GM21367 (cell line): ENCODE results near the gene PLLP.
A peak's percentile ranks its signal among the peaks of the same experiment; 100 is the strongest.
"Not testable (repeated sequence)": the region's sequence is repeated elsewhere in the genome, so short reads cannot be mapped to it uniquely, and the experiment has no call there.

ENCODE experiments used
- ATAC-seq: cut with Tn5 transposase; IDR thresholded peaks from one replicate; pipeline ENCODE4 v1.9.1; 2021; ENCODE audit not compliant: unreplicated experiment

PLLP gene

GRCh38 chr16:57303021-57303909 lies 18.8 kb upstream of the PLLP start:
- no peak for ATAC-seq

- no peak for ATAC-seq
Measured at GRCh38 chr16:57301126-57301817, 16.8 kb upstream of the PLLP start.

DNA sequence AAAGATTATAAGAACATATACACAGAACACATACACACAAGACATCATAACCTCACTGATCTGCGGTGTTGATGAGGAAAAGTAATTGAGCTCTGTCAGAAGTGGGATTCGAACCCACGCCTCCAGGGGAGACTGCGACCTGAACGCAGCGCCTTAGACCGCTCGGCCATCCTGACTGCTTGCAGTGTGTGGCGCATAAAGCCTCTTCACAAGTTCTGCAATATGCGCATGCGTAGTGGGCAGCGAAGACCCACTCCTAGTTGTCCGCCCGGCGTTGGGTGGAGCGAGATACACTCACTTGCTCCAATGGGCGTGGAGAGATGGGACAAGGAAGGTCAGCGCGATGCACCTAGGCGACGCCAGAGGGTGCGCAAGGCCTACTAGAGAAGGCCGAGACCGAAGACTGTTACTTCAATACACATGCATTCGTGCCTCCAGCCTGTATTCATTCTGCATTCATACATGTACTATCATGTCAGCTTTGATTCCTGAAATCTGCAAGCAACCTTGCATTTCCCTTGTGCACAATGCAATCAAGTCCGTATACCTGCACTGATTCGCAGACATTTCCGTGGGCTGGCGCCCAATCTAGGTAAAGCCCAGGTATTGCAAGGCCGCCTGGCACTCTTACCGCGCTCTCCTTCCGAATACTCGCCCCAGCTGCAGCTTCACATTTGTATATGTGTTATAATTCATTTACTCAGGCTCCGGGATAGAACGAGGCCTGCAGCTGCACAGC lies 16.1 kb upstream of the PLLP start:
- ATAC-seq: peak; percentile 82

GRCh38 chr16:57299719-57300386 lies 15.4 kb upstream of the PLLP start:
- peak; percentile 38 for ATAC-seq

DNA sequence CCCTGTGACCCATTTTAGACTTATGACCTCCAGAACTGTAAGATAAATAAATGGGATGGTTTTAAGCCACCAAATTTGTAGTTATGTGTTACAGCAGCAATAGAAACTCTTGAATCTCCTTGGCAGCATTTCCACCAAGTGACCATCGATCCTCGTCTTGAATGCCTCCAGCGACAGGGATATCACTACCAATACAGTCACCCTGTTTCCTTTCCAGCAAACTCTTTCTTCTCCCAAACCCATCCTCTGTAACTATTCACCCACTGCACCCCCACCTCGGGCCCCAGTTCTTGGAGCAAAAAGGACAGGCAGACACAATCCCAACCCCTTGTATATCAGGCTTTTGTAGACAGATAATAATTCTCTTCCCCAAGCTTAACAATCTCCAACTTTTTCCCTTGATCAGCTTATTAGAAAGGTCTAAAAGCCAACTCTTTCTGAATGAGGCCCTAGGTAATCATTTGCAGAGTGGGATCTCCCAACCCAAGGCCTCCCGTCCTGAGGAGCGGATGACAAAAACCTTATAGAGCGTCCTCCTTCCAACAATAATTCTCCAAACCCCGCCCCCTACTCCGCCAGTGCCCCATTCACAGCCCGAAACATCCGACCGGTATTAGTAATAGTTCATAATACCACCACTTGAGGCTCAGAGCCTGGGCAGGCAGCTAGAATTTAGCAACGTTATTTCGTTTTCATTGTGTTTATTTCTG lies 14.7 kb upstream of the PLLP start:
- ATAC-seq: peak; percentile 18

DNA sequence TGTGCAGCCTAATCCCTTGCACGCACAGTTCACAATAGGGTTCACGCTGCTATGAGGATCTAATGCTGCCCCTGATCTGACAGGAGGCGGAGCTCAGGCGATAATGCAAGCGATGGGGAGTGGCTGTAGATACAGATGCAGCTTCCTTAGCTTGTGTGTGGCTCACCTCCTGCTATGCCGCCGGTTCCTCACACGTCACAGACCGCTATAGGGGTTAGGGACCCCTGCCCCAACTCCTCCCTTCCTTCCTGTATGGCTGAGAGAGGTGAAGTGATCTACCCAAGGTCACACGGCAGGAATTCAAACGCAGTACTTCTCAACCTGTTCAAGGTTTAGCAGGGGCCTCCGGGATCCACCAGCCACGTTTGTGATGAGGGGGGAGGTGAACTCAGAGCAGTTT lies 13.4 kb upstream of the PLLP start:
- no peak for ATAC-seq

GRCh38 chr16:57289391-57290257 lies 5.2 kb upstream of the PLLP start:
- no peak for ATAC-seq

DNA sequence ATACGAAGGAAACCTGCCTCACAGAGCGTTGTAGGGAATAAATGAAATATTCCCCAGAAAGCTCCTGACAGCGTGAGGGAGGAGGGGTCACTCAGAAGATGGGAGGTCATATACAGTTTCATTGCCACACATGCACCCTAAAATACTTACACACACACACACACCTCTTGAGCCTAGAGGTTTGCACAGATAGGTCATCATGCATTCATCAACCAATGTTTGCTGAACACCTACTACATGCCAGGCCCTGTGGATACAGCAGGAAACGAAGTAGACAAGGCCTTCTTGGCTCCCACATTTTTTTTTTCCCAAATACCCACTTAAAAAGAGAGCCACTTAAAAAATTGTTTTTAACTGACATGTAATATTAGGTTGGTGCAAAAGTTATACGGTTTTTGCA lies 907 bp upstream of the PLLP start:
- ATAC-seq: no peak

GRCh38 chr16:57284952-57285363 lies 486 bp upstream of the PLLP start:
- ATAC-seq: no peak

DNA sequence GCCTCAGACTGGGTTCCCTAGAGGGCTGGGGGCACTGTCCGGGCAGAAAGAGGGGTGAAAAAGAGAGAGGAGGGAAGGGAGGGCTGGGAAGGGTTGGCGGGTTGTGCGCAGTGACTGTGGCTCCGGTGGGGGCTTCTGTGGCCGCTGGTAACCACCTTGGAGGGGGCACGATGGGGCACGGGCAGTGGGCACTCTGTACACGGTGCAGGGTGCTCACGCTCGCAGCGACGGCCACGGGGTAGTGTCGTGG lies 588 bp downstream of the PLLP start:
- no peak for ATAC-seq

GRCh38 chr16:57283214-57283958 lies 1.1 kb downstream of the PLLP start:
- no peak for ATAC-seq

DNA sequence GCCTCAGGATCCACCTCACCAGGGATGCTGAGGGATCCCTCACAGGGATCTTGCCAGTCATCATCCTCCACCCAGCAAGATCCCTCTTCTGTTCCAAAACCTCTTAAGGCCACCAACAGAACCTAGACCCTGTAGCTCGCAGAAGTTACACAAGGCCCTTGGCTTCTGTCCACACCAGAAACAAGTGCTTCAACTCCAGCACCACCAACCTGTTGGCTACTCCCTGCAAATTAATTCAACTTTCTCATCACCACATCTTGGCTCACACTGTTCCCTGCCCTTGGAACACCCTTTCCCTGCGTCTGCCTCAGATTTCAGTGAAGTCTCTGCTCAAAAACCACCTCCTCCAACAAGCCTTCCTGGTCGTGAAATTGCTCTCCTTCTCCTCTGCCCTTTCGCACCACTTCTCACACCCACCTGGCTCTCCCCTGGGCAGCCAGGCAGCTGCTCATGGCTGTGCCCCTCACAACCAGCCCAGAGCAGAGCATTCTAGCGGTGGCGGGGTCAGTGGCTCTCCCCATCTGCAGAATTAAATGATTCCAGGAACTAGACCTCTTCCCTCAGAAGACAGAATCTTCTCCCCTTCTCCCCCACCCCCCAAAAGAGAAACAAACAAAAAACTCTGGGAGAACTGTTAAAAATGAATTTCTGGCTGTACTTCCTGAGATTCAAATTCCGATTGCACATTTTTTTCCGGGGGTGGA lies 1.8 kb downstream of the PLLP start:
- ATAC-seq: no peak

- ATAC-seq: no peak
Measured at GRCh38 chr16:57281791-57282190, 2.7 kb downstream of the PLLP start.

- ATAC-seq: no peak
Measured at GRCh38 chr16:57279780-57280638, 4.5 kb downstream of the PLLP start.

GRCh38 chr16:57278494-57278893 lies 6.0 kb downstream of the PLLP start:
- no peak for ATAC-seq

DNA sequence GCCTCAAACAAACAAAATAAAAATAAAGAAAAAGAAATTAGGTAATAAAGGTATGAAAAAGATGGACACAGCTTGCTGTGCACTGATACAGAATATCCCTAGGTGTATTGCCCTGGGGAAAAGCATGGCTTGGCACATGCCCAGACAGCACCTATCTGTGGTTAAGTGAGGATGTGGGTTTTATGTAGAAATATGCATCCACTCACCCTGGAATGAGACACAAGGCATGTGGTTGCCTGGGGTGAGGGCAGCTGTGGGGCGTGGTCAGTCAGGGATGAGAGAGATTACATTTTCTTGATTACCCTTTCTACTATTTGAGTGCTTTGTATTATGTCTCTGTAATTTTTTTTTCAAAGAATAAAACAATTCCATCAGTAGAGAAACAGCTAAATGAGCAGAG lies 6.9 kb downstream of the PLLP start:
- no peak for ATAC-seq

DNA sequence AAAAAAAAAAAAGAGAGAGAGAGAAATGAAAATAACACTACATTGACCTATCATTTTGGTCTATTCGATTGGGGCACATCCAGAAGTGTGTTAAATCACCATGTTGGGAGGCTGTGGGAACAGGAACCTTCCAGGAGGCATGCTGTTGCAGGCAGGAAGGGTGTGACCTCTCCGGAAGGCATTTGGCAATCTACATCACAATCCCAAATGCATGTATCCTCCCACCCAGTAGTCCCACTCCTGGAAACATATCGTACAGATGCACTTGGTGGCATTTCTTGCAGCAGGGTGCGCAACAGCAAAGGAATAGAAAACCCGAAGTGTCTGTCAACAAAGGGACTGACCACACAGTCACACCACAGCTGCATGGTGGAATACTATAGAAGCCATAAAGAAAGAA lies 7.9 kb downstream of the PLLP start:
- no peak for ATAC-seq

DNA sequence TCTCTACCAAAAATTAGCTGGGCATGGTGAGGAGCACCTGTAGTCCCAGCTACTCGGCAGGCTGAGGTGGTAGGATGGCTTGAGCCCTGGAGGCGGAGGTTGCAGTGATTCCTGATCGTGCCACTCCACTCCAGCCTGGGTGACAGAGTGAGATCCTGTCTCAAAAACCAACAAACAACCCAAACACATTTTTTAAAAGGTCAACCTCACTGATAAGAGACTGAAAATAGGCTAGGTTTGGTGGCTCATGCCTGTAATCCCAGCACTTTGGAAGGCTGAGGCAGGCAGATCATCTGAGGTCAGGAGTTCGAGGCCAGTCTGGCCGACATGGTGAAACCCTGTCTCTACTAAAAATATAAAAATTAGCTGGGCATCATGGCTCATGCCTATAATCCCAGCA lies 8.5 kb downstream of the PLLP start:
- not testable (repeated sequence) for ATAC-seq
